Measurements from ENCODE around the gene DNAJC5.
A peak's percentile ranks its signal among the peaks of the same experiment; 100 is the strongest.

The DNAJC5 gene

DNA sequence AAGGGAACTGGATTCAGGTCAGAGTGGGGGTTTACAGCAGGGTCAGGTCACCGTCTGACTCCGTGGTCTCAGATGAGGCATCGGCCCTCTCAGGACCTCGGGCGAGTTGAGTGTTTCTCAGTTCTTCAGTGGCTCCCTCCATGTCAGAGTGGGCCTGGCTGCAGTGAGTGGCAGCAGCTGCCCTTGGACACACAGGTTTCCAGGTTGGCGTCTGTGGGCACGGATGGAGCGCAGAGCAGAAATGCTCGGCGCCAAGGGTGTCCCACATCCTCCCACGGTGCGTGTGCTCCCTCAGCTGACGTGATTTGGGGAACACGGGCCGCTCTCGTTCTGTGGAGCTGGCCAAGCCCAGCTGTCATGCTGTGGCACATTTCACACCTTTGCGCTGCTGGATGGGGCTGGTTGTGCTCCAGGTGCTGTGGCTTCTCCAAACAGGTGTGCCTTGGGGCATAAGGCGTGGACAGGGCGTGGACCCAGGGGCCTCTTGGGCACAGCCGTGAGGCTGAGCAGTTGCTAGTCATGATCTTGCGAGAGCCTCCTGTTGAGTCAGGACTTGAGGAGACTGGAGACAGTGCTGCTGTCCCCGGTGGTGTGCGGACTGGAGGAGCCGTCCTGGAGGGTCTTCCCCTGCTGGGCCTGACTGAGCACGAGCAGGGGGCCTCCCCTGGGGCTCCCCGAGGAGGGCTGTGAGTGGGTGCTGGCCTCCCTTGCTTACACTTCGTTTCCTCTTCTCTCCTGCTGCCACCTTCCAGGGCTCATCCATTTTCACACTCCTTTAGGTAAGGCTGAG is 9.5 kb upstream of the DNAJC5 start:
- DNase-seq = no peak

DNA sequence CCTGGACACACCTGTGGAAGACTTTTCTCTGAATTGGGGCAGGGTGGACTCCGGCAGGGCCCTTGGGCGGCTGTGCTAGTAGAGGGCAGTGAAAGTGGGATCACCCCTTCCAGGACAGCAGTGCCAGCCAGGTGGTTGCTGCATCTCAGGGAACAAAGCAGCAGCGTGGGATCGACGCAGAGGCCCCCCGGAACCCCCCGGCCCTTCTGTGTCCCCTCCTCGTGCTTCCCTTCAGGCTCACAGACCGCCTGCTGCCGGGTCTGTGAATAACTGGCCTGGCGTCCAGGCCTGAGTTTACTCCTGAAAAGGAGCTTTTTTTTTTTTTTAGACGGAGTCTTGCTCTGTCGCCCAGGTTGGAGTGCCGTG is 8.9 kb upstream of the DNAJC5 start:
- no peak for DNase-seq

DNA sequence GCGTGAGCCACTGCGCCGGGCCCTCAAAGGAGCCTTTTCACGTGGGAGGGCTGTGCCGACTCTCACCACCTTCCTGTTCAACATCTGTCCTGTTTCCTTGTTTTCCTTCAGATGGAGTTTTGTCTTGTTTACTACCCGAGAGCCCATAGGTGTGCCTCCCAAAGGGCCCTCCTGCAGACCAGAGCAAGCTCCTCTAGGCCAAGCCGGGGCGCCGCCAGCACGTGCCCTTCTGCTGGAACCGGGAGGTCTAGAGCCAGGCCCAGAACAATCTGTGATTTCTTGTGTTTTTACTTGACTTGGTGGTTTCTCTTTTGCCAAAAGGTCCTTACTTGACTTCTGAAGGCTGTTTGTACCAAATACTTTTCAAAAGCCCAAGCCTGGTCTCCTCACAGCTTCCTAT is 8.0 kb upstream of the DNAJC5 start:
- DNase-seq = no peak

DNA sequence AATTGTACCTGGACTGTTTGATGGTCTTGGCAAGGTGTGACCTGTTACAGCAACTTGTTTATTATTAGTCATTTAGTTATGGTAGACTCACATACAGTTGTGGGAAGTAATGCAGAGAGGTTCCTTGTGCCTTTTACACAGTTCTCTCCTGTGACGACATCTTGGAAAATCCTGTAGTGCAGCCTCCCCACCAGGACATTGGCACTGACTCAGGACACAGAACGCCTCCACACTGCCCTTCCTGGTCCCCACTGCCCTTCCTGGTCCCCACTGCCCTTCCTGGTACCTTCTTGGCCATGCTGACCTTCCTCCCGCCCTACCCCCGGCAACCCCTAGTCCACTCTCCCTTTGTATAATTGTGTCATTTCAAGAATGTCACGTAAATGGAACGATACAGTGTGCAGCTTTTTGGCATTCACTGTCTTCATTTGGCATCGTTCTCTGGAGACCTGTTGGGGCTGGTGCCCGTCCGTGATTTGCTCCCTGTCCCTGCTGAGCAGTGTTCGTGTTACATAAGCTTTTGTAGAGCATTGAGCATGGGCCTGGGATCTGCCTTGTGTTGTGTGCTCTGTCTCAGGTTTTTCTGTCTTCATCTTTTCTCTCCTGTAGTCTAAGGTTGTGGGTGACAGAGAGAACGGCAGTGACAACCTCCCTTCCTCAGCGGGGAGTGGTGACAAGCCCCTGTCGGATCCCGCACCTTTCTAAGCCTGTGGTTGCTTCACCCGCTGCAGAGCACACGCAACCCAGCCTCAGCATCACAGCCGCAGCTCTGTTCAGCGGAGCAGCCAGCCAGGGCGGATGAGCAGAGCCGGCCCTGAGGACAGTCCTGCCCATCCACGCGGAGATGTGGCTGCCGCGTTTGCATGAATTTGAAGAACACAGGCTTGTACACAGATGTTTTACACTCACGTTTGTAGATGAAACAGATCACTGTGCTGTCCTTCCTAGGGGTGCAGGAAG is 5.4 kb upstream of the DNAJC5 start:
- DNase-seq = no peak

DNA sequence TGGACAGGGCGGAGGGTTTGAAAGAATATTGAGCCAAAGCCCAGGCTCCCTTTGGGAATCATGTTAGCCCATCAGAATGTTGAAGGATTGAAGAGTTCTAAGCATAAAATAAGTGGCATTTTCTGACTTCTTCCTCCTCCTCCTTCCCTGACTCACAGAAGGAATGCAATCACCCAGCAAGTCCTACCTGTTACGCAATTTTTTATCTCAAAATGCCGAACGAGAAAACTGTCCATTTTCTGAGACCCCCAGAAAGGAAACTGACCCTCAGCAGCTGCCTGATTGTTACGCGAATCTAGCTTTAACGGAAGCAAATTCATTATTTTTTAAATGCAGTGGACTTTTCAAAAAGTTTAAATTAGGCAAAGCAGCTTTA is 4.7 kb upstream of the DNAJC5 start:
- no peak for DNase-seq

DNA sequence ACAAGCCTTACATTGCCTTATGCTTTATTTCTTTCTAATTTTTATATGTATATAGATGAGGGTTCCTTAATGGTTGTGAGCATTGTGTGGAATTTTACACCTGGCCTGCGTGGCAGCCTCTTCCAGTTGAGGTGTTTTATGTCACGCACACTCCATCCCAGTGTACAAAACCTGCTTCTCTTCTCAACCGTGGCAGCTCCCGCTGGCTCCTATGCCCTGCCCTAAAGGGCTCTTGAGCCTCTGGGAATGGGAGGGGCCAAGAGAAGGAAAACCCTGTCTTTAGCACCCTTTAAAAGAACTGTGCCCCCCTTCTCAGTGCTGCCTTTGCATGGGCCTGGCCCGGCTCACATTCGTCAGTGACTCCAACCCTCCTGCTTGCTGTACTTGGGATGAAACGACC is 4.3 kb upstream of the DNAJC5 start:
- no peak for DNase-seq

DNA sequence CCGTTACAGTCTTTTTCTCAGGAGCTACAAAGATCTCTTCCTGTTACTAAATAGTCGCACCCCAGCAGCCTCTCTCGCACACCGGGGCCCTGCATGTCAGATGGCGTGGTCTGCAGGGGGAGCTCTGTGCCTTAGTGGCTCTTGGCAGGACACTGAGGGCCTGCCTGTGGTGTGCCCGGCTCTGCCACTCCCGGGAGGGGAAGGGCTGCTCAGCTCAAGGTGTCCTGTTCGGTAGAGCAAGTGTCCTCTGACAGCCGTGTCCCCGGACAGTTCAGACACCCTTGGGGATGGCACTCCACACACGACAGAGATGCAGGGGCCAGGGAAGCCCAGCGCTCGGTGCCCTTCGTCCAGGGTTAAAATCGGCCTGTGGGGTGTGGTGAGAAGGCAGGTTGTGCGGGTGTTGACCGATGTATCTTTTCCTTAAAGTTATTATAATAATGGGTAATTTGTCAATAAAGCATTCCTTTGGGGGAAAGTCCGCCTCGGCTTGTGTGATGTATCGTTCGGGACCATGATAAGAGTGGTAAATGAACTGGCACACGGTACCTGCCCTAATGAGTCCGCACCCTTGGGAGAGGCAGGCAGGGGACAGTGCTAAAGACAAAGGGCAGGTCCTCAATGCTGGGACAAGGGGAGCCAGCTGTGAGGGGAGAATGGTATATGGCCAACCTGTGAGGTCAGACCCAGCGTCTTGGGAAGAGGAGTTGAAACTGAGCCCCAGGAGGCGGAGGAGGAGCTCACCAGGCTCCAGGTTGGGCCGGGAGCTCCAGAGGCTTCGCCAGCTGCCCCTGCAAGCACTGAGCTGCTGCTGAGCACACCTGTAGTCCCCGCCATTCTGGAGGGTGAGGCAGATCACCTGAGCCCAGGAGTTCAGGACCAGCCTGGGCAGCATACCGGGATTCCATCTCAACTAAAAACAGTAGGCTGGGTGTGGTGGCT is 3.6 kb upstream of the DNAJC5 start:
- DNase-seq = no peak

DNA sequence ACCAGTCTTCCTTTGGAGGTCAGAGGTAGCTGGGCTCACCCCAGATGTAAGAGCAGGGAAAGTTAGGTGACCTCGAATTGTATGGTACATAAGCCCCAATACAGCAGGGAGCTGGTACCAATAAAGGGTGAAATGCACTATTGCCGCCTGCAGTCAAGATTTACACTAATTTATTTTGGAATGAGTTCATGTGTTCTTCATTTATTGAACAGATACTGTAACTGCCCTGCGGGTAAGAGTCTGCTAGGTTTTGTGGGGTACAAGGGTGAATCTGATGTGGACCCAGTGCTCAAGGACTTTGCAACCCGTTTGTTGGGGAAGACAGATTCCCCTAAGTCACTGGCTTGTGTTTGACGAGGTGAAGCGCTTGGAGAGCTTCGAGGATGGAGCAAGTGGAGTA is 2.5 kb upstream of the DNAJC5 start:
- DNase-seq = no peak

DNA sequence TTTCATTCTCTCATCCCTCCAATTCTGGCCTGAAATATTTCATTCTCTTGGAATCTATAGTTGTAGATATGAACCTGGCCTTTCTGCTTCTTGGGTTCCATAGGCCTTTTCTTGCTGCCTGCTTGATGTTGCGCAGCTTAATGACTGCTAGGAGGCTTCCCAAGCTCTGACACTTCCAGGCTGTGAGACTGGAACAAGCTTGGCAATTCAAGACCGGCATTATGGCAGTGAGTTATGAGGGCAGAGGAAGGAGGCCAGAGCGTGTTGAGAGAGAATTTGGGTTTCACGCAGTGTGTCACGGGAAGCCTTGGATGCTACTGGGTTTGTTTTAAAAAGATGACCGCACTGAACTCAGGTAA is 948 bp upstream of the DNAJC5 start:
- DNase-seq = no peak

DNA sequence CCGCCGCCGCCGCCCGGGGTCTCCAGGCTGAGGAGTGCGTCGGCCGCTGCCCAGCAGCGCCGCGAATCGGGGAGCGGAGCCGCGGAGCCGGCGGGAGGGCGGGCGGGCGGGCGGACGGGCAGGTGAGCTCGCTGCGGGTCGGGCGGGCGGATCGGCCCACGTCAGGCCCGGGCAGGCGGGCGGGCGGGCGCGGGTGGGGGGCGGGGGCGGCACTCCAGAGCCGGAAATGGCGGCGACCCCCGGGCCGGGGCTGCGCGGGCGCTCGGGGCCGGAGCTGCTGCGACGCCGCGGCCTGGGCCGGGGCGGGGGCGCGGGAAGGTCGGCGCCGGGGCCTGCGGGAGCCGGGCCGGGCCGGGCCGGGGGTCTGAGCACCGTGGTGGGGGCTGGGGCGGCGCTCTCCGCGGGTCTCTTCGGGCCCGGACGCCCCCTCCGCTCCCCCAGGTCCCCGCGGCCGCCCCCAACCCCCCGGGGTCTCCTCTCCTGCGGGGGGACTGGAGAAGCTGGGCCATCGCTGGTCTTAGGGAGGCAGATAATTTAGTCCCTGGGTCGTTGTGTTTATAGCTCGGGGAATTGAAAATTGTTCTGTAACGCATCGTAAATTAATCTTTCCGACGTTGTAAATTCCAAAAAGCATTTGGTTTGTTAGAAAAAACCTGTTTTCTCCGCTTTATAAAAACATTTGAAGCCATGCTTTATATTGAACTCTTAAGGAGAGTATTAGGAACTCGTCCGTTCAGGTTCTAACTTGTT is 451 bp downstream of the DNAJC5 start:
- DNase-seq = no peak

DNA sequence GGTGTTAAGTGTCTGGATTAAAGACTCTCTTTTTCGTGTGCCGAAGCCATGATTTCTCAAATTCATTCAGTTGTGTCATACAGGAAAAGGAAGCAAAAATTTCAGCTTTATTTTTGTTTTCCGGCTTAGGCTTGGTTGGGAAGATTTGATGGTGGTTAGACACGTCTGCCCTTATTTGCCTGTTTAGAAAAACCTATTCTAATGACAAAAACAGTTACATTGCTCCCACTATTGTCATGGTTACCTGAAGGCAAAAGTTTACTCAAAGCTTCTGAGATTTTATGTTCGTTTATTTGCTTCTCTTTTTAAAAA is 982 bp downstream of the DNAJC5 start:
- DNase-seq = peak; percentile 65

DNA sequence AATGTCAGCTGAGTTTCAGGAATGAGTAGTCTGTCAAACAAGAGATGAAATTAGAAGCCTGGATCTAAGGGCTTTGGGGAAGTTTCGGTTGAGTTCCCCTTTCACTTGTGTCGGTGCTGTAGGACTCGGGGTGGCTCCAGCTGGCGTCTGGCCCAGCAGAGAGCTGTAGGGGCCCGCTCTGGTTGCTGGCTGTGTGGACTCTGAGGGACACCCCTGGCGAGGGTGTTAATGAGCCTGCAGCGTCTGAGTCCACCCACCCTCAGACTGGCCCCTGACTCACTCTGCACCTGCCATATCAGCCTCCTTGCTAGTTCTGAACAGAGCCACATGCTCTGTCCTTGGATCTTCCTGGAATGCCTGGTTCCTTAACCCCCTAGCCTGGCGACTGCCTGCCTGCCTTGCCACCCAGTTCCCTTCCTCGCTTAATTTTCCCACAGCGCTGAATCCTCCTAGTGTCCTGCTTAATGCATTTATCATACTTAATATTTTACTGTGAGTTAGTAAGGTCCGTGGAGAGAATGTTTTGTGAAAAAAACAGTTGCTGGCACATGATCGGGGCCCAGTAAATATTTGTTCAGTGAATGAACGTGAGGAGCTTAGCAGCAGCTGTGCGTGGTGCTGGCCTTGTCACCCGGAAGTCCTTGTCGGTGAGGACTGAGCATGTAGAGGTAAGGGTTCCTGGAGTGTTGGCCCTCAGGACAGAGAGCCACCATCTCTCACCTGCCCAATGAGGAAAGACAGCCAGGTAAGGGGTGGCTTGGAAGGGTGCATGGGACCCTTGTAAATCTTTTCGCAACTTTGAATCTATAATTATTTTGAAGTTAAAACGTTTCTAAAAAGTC is 1.6 kb downstream of the DNAJC5 start:
- peak; percentile 17 for DNase-seq

DNA sequence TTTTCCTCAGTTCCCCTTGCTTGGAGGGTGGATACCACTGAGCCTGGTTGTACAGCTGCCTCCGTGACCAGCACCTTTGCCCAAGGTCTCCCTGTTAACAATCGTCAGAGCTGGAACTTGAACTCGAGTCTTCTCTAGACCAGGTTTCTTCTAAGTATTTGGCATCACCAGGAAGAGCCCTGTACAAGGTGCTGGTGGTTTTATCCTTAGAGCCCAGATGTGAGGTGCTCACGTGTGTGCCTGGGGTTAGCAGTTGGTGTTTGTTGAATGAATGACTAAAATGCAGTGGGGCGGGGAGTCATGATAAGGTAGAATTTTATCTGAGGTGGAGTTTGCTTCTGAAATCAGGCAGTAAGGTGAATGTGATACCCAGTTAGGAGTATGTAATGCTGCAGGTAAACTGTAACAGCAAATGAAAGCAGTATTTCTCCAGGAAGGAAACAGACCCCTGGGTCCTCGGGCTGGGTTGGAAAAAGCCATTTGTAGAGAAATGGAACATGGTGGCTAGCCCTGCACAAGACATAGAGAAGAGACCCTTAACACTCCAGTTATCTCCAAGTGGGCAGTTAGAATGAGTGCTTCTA is 3.1 kb downstream of the DNAJC5 start:
- no peak for DNase-seq

DNA sequence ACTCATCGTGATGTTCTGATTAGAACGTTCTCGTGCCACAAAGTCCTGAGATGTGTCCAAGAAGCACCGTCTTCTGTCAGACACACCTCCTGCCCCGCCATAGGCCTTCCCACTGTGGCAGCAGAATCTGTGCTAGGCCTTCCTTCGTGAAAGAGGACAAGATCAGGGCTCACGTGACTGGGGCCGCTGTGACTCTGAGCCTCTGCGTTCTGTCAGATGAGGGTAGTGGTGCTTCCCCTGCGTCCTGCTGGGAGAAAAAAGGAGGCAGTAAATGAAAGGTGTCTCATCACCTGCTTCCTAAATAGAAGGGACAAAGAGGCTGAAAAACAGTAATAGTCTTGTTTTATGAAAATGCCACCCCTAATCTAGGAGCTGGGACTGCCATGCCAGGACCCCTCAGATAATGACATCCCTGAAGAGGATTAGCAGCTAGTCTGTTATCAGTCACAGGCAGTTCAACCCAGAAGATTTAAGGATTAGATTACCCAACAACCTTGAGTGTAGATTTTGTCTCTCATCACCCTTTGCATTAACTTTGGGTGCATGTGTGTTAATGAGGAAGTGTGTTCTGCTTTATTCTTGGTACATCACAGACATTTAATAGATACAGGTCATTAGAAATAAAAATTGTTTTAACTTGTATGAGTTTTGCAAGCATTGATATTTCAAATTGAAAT is 4.1 kb downstream of the DNAJC5 start:
- DNase-seq = no peak

DNA sequence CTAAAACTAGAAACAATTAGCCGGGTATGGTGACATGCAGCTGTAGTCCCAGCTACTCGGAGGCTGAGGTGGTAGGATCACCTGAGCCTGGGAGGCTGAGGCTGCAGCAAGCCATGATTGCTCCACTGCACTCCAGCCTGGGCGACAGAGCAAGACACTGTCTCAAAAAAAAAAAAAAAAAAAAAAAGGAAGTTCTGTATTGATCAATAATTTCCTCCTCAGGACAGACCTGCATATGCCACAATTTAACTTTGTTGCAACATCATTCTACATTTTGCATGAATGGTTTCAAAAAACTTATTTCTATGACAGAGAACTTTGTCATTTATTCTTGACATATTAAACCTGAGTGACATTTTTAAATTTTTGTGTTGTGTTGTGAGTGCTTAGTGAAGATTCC is 5.5 kb downstream of the DNAJC5 start:
- no peak for DNase-seq

DNA sequence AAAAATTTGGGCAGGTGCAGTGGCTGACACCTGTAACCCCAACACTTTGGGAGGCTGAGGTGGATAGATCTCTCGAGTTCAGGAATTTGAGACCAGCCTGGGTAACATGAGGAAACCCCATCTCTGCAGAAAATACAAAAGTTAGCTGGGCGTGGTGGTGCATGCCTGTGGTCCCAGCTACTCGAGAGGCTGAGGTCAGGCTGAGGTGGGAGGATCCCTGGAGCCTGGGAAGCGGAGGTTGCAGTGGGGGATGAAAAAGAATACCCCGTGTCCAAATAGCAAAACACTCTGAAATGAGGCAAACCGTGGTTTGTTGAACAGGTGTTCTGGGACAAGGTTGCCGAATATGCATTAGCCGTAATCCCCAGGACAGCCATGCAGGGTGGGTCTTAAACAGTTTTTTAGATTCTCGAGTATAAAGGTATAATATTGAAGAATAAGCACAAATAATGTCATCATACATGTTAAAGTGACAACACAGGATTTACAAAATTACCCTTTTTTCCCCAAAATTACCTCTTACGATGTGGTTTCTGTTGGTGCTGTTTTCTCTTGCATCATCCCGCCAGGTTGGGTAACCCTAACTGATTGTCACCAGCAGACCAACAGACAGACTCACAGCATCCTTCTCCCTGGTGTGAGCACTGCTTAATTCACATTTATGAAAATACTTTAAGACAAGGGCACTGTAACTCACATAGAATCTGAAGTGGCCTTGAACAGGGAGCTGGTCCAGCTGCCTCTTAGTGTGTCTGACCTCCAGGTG is 9.1 kb downstream of the DNAJC5 start:
- no peak for DNase-seq

DNA sequence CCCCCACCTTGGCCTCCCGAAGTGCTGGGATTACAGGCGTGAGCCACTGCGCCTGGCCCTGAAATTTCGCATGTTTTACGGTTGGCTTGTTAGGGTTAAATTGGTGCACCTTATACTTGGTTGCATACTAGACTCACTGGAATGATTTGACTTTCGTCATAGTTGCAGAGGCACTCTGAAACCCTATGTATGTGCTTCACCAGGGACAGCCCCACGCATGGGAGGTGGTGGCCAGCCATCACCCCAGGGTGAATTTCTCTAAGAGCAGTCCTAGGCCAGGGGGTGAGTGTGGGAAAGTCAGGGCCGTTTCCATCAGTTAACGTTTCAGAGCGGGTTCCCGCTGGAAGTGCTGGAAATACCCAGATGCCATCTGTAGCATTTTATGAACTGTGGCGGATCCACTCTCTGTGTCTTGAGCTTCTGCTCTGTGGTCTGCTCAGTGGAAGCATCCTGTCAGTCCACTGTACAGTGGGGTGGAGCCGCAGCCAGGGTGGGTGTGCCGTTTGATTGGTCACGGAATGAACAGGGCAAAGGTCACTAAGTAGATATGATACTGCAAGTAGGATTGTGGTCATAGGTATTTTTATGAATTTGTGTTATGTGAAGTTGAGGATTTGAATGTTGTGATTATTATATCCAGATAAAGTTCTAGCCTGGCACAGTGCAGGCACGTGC is 13.2 kb downstream of the DNAJC5 start:
- DNase-seq = no peak

DNA sequence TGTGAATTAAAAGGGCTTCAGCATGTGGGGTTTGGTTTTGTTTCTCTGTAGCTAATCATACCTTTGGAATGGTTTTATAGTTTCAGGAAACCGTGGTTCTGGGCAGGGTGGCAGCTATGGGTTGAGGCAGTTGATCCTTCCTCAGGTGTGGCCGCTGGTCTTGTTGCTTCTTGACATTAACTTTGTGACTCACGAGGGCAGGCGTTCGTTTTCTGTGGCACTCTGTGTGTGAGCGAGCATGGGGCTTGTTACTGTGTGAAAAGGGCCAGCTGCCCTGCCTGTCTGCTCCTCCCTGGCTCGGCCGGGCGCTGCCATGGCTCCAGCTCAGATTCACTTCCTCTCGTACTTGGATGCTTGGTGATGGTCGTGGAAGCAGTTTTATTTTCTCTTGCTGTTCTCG is 16.2 kb downstream of the DNAJC5 start:
- no peak for DNase-seq

DNA sequence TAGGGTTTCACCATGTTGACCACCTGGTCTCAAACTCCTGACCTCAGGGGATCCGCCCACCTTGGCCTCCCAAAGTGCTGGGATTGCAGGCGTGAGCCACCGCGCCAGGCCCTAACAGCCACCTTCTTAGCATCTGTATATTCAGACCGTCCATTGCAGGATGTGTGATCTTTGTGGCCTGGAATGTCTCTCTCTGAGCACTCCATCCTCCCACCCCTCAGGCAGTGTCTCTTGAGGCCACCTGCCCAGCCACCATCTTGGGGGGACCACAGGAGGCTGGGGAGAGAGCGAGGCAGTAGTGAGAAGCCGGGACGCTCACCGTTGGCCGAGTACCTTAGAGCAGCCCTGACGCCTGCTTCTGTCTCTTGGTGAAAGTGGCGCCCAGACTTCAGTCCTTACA is 18.8 kb downstream of the DNAJC5 start:
- DNase-seq = no peak
